HG02885 (cell line): ENCODE data around the gene SYT3.
"Not testable (repeated sequence)": the region's sequence is repeated elsewhere in the genome, so short reads cannot be mapped to it uniquely, and the experiment has no call there.

Source experiments
- ATAC-seq: cut with Tn5 transposase; IDR thresholded peaks from one replicate; pipeline ENCODE4 v1.9.1; 2021; ENCODE audit warnings: mild to moderate bottlenecking; ENCODE audit not compliant: unreplicated experiment, poor library complexity

Gene SYT3

DNA sequence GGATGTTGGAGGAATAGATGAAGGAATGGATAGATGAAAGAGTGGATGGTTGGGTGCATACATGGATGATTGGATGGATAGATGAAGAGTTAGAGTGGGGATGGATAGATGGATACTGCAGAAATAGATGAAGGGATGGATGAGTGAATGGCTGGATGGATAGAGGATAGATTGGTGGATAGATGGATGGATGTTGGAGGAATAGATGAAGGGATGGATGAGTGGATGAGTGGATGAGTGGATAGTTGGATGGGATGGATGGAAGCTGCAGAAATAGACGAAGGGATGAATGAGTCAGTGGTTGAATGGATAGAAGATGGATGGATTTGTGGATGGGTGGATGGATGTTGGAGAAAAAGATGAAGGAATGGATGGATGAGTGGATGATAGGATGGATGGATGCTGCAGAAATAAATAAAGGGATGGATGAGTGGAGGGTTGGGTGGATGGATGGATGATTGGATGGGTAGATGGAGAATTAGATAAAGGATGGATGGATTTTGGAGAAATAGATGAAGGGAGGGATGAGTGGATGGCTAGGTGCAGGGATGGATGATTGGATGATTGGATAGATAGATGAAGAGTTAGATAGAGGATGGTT lies 4.7 kb upstream of the SYT3 start:
- no peak for ATAC-seq

DNA sequence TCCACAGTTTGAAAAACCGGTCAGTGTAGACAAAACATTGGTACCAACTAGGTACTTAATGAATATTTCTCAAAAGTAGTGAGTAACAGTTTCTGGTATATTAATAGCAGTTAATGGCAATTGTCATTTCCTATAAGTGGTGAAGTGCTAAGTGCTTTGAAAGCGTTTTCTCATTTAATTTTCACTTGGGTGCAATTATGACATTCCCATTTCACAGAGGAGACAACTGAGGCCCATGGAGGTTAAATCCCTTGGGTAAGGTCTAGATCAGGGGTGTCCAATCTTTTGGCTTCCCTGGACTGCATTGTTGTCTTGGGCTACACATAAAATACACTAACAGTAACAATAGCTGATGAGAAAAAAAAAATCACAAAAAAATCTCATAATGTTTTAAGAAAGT lies 687 bp upstream of the SYT3 start:
- ATAC-seq = no peak

DNA sequence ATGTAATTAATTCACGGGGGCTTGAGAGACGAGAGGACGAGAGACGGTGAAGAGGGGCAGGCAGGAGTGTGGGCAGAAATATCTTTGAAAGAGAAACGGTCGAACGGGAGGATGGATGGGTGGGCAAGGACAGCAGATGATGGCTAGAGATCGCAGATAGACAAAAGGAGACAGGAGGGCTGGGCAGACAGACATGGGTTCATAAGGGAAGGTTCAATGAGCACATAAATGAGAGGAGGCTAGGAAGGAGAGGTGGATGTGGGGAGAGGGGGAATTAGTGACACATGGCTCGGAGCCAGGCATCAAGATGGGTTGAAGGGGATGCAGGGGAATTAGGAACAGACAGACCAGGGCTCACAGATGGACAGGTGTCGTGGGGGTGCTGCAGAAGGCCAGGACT lies 1.1 kb downstream of the SYT3 start:
- ATAC-seq = no peak

DNA sequence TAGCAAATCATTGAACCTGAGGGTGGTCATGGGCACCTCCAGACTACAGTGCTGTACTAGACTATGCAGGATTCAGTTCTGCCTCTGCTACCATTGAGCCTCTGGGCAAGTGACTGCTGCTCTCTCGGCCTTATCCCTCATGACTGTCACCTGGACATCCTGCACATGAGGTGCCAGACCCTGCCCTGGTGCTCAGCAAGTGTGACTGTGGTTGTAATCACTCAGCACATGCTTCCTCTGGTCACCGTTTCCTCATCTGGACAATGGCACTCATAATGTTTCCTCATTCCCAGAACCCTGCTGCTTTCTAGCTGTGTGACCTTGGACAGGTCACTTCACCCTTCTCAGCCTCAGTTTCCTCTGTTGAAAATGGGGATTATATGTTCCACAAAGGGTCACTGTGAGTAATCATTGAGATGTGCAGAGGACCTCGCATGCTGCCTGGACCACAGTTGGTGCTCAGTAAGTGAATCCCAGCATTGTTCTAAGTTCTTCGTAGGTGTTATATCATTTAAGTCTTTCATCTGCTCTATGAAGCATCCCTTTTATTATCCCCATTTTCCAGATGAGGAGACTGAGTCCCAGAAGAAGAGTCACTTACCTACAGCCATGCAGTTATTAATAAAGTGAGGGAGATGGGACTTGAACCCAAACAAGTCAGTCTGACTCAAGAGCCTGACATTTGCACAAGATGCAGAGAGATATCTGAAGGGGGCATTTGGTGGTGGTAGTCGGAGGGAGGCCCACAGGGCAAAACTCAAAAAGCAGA lies 3.2 kb downstream of the SYT3 start:
- no peak for ATAC-seq

DNA sequence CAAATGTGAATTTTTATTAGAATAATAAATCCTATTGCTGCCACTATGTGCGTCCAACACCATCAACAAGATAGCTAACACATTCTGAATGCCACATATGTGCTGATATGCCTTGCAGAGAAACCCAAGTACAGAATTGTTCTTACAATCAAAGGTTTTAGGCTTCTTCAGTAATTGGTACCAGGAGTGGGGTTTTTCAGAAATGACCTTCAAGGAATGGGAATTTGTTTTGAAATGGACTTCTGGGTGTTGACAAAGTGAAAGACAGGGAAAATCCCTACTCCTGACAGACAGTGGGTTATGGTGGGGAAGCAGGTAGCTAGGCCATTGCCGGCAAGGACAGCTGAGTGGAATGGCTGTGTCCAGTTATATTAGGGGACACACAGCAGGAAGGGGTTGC lies 5.7 kb downstream of the SYT3 start:
- ATAC-seq = no peak

DNA sequence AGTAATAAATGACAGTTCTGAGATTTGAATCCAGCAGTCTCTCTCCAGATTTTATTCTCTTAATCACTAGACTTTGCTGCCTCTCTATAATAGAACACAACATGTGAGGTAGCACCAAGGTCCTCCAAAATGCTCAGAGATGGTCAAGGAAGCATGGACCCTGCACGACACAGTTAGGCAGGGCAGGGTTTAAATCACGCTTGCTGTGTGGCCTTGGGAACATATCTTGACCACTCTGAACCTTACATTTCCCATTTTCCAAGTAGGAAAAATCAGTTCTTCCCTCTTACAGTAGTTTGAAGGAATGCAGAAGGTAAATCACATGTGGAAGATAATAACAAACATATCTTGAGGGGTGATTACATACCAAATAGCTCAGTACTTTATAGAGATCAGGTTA lies 6.3 kb downstream of the SYT3 start:
- no peak for ATAC-seq

DNA sequence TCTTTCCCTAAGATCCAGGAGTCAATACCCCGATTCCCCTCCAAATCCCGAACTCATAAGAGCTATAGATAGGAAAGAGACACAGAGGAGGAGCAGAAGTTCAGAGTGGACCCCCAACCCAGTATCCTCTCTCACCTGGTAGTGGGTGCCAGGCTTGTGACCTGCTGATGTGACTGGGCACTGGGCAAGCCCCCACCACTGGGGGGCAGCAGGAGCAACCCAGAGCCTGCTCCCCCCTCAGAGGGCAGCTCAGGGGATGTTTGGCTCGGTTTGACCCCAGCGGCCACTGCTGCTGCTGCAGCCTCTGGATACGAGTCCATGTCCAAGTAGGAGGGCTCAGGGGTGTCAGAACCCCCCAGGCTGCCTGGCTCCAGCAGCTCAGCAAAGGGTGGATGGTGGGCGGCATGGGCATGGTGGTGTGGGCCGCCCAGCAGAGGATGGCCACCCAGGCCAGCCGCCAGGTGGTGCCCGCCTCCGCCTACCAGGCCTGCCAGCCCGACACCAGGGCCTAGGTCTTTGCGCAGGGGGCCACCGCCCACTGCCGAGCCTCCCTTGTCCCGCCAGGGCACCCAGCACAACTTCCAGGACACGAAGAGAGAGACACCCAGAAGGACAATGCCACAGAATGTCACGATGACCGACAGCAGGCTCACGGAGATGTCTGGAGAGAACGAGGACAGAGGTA lies 7.4 kb downstream of the SYT3 start:
- ATAC-seq = no peak

DNA sequence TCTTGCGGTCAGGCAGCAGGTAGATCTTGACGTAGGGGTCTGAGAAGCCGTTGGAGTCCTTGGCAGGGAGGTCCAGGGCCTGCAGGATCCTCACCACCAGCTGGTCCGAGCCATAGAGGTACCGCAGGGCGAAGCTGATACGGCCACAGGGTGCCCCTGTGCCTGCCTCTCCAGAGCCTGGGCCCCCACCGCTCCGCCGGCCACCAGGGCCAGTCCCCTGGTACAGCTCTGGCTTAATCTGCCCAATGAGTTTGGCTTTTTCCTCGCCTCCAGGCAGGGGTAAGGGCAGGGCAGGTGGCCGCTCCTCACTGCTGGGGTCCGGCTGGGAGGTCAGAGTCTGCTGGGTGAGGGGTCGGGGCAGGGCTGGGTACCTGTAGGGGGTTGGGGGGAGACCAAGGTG lies 9.9 kb downstream of the SYT3 start:
- ATAC-seq = no peak

DNA sequence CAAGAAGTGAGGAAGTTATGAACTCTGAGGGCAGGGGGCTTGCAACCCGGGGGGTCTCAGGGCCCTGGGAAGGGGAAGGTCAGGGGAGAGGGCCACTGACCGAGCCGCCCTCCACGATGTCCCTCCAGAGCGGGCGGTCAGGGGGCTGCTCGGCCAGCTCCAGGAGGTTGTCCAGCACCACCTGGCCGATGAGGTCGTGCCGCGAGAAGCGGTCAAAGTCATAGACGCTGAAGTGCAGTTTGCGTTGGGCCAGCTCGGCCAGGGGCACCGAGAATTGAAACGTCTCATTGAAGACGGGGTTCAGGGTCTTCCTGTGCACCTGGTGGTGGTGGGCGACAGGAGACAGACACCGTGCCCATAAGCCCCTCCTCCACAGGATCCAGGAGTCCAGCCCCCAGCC lies 10.5 kb downstream of the SYT3 start:
- no peak for ATAC-seq

DNA sequence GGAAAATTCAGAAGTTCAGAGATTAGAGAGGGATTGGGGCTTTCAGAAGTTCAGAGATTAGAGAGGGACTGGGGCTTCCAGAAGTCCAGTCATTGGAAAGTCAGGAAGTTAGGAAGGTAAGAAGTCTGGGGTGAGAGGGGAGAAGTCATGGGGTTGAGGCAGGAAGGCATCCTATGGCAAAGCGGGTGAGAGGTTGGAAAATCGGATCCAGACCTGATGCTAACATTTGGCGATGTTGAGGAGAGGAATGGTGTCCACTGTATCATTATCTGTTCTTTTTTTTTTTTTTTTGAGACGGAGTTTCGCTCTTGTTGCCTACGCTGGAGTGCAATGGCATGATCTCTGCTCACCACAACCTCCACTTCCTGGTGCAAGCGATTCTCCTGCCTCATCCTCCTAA lies 11.1 kb downstream of the SYT3 start:
- no peak for ATAC-seq

DNA sequence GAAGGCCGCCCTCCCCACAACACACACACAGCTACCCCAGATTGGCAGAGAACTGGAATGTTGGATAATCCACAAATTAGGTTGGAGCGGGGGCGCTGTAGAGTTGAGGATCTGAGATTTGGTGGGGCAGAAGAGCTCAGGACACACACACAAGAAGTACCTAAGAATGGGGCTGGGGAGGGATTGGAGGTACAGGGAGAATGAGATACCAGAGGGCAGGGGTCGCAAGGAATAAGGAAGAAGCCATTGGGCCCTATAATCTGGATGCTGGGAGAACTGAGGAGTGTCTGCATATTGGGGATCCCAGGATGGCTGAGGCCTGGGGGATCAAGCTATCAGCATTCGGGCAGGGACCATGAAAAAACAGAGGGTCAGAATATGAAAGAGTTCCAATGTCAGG lies 11.5 kb downstream of the SYT3 start:
- no peak for ATAC-seq

DNA sequence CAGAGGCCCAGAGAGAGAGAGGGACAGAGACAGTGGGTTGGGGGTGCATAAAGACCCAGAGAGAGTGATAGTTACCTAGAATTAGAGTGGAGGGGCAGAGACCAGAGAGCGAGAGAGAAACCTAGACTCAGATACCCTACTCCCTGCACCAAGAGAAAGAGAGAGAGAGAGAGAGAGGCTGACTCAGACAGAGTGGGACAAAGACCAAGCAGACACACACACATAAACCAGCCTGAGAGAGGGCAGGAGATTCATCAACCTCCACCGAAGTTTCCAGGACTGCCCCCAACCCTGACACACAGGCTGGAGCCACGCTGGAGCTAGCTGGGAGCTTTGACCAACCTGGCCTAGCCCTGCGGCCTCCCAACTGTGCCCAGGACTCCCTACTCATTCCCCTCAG lies 12.9 kb downstream of the SYT3 start:
- no peak for ATAC-seq

DNA sequence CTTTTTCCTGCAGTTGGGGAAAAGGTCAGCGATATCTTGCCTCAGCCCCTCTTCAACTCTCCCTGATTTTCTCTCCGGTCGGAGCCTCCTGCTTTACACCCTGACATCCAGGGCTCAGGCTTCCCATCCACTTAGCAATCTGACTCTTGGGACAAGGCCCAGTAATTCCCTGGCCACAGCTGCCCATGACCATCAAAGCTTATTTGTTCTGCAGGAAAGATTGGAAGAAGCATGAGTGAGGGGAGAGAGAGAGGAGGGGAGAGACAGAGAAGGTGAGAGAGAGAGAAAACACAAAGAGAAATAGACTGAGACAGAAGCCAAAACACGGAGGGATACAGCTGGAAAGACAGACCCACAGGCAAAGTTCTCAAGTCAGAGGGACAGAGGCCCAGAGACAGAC lies 13.7 kb downstream of the SYT3 start:
- ATAC-seq = no peak

DNA sequence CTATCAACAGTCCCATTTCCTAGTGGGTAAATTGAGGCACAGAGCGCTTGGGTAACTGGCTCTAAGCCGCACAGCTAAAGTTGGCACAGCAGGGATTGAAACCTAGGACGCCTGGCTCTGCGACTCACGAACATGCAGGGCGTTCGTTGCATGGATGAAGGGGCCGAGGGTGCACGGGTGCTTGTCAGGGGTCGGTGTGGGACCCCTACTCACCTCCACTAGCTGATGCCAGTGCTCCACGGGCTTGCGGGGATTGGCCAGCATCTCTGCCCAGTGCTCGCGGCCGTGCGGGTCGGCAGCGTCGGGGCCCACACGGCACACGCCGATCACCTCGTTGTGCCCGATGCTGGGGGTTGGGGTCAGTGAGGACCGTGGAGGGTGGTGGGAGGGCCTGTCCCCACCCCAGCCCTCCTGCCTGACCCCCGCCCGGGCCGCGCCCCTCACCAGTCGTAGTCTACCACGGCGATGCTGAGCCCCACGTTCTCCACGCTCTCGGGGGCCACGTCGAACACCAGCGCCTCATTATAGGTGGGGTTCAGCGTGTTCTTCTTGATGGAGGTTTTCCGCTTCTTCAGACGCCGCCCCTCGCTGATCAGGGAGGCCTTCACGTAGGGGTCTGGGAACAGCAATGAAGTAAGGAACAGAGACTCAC lies 14.6 kb downstream of the SYT3 start:
- ATAC-seq = no peak

DNA sequence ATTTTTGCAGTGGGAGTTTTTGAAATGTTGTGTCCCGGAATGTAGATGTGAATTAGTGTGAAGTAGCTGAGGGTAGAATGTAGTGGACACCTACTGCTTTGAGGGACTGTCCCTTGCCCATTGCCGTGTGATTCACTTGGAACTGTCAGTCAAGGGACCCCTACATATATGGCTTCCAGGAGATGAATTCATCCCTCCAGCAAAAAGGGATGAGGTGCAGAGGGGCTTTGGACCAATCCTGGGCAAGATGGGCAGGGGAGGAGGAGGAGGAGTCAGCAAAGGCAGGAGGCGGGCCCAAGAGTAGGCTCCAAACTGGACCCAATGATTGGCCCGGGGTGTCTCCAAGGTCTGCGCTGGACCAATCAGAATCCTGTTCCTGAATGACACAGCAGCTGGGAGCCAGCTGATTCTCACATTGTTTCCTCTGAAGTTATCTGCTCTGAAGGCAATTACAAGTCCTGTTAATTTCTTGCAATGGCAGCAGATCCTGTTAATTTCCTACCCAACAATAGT lies 19.2 kb downstream of the SYT3 start:
- ATAC-seq = not testable (repeated sequence)

DNA sequence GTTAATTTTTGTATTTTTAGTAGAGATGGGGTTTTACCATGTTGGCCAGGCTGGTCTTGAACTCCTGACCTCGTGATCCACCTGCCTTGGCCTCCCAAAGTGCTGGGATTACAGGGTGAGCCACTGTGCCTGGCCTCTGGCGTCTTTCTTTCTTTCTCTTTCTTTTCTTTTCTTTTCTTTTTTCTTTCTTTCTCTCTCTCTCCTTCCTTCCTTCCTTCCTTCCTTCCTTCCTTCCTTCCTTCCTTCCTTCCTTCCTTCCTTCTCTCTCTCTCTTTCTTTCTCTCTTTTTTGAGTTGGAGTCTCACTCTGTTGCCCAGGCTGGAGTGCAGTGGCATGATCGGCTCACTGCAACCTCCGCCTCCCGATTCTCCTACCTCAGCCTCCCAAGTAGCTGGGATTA lies 20.5 kb downstream of the SYT3 start:
- ATAC-seq = not testable (repeated sequence)

DNA sequence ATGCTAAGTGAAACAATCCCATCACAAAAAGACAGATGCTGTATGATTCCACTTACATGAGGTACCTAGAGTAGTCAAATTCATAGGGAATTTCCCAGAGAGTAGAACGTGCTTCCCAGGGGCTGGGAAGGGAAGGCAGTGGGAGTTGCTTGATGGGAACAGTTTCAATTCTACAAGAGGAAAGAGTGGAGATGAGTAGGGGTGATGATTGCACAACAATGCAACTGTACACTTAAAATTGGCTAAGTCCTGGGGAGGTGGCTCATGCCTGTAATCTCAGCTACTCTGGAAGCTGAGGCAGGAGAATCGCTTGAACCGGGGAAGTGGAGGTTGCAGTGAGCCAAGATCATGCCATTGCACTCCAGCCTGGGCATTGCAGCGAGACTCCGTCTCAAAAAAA lies 21.3 kb downstream of the SYT3 start:
- ATAC-seq = not testable (repeated sequence)

DNA sequence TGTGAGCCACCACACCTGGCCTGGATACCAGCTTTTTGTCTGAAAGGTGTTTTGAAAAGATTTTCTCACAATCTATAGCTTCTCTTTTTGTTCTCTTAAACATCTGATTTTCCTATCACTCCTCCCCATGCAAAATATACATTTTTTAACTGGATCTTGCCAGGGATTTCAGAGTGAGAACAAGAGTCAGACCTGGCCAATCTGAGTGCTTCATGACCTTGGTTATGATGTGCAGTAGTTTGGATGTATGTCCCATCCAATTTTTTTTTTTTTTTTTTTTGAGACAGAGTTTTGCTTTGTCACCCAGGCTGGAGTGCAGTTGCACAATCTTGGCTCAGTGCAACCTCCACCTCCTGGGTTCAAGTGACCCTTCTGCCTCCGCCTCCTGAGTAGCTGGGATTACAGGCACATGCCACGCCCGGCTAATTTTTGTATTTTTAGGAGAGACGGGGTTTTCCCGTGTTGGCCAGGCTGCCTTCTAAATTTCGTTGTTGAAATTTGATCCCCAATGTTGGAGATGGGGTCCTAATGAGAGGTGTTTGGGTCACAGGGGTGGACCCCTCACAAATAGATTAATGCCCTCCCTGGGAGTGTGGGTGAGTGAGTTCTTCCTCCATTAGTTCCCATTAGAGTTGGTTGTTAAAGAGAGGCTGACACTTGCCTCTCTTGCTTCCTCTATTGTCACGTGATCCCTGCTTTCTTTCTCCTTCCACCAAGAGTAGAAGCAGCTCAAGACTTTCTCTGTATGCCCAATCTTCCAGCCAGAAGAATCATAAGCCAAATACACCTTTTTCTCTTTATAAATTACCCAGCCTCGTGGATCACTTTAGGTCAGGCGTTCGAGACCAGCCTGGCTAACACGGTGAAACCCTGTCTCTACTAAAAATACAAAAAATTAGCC lies 26.9 kb downstream of the SYT3 start:
- not testable (repeated sequence) for ATAC-seq

DNA sequence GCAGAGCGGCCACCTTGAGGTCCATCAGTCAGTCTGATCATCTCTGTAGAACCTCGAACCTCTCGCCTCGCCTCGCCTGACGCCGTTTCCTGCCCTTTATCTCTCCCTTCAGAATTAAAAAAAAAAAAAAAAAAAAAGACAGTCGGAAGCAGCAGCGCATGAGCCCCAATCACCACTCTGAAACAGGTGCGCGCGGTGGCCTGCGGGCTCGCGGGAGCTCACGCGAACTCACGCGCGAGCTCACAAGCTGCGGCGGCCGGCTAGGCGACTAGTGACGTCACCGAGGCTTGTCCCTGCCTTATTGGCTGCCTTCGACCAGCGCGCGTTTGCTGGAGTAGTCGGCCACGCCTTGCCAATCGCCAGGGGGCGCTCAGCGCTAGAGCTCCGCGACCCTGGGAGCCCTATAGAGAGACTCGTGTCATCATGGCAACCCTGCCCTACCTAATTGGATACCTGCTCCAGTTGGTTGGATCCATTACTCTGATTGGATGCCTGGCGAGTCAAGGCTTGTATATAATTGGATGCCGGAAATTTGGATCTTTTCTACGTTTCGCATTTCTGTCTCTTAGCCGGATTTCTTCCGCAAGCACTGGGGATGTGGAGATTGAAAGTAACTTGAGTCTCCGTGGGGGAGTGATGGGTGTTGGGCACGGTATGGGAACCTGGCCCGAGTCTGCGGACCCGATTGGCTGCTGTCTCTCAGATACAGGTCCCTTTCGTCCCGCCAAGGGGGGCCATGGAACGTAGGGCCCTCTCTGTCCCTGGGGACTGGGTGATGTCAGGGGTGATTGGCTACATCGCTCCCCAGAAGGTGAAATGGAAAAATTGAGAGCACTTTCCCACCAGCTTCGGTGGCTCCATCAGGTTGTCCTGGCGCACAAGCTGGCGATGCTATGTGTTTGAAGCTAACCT lies 31.6 kb downstream of the SYT3 start:
- ATAC-seq = peak; percentile 66
